HG03280 (cell line): ENCODE results near the gene TENT4A.
"Not testable (repeated sequence)": the region's sequence is repeated elsewhere in the genome, so short reads cannot be mapped to it uniquely, and the experiment has no call there.

Experiments
- ATAC-seq: cut with Tn5 transposase; IDR thresholded peaks from one replicate; pipeline ENCODE4 v1.9.1; 2021; ENCODE audit warnings: mild to moderate bottlenecking, moderate library complexity; ENCODE audit not compliant: unreplicated experiment

Gene TENT4A

DNA sequence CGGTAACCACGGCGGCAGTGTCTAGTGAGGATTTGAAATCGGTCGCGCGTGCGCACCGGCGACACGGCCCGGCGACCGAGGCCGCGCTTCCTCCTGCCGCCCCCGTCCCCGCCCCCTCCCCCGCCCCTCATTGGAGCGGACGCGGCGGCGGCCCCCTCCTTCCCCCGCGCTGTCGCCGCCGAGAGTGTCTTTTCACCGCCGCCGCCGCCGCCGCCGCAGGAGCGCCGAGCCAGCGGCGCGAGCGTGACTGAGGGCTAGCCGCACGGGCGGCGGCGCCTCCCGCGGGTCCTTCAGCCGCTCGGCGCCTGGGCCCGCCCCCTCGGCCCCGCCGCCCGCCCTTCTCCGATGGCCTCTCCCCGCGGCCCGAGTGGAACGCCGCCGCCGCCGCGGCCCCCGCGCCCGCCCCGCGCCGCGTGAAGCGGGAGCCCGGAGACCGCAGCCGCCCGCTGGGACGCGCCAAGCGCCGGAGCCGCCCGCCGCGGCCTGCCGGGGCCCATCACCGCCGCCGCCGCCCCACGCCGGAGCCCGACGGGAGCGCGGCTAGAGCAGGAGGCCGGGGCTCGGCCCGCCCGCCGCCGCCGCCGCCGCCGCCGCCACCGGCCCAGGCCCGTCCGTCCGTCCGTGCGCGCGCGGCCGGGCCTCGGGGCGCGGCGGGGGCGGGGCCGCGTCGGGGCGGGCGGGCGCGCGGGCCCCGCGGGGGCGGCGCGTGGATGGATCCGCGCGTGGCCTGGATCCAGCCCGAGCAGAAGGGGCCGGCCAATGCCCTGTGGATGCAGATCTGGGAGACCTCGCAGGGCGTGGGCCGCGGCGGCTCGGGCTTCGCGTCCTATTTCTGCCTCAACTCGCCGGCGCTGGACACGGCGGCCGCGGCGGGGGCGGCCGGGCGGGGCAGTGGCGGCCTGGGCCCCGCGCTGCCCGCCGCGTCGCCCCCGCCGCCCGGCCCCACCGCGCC, at the start of gene TENT4A:
Gene TENT4A, plus strand, starts transcription at position 159 of the 952 bp plus-strand sequence. Its CDS starts 552 bp downstream, at position 711.
- peak; percentile 15 for ATAC-seq

DNA sequence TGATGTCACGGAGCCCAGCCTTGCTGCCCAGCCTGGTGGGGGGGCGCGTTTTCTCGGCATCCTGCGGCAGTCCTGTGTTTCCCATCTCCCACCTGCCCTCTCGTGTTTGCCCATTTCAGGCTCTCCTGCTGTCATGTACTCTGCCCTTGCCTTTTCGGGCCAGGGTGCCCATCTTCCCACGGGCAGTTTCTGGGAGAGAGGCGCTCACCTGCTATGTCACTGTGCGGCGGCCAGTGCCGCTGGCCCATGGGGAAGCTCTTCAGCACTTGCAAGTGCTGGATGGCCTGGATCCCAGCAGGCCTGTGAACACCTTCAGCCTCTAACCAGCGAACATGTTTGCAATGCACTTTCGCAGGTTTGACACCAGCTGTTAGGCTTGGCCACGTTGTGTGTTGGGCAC, 46.5 kb upstream of the TENT4A start:
- no peak for ATAC-seq

DNA sequence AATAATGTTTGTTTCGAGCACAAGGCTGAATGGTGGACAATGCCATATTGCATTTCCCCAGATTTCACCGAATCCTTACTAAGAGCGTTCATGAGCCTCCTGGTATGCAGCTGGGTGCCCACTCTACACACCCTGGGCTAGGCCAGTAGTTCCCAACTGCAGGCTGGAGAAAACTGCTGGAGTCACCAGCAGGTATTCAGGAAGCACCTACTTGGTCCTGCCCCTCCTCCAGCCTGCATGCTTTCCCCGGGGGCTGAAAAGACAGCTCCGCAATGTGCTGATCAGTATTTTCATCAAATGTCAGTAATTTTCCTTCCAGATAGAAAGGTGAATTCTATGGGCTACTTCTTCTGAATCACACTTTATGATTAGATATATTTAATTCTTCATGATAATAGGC, 45.6 kb upstream of the TENT4A start:
- no peak for ATAC-seq

DNA sequence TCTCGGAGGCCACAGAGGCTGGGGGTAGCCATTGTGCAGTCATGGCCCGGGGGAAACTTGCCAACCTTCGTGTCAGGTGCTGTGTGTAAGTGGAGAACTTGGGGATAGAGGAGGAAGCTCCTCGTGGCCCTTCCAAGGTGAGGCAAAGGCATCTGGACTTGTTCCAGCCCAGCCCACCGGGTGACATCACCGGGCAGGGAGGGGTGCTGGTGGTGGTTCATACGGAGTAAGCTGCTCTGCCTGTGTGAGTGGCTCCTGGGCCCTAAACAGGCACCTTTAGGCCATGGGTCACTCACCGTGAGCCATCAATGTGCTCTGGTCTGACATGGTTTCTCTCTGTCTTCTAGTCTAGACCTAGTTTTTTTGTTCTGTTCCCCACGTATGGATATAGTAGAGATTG, 44.5 kb upstream of the TENT4A start:
- not testable (repeated sequence) for ATAC-seq

DNA sequence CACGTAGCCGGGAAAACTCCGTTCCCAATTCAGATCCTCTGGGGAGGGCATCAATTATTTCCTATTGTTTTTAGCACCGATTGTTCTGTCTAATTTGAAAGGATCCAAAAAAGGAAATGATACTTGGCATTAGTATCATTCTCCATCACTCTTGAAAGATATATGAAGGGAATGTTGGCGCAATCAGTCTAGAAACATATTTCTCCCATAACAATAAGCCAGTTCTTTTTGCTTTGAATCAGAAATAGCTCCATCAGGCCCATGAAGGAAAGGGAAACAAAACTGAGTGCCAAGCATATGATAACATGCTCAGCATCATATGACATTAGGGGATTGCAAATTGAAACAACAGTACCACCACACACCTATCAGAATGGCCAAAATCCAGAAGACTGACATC, 40.2 kb upstream of the TENT4A start:
- no peak for ATAC-seq

DNA sequence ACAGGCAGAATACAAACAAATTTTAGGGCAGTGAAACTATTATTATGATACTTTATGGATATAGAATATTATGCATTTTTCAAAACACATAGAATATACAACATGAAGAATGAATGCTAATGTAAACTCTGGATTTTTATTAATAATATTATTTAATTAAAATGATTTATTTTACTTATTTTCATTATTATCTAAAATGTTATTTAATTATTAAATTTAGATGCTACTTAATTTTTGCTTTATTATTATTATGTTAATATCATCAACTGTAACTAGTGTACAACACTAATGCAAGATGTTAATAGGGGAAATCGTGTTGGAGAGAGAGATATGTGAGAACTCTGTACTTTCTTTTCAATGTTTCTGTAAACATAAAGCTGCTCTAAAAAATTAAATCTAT, 39.3 kb upstream of the TENT4A start:
- ATAC-seq = no peak

DNA sequence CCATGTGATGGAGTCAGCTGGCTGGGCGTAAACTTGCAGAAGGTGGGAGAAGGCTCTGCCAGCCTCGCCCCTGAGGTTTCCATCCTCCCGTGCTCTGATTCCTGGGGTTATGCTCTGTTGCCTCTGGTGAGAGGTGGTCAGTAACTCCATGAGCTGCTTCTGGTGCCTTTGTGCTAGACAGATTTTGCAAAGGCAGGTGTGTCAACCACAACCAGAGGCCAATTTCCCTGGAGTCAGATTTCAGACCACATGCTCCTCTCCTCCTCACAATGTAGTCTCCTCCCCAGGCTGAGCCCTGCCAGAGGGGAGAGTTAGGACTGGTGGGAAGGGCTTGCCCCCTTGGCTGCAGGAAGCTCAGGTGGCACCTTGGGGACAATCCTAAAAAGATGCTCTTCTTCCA, 38.8 kb upstream of the TENT4A start:
- ATAC-seq = no peak

DNA sequence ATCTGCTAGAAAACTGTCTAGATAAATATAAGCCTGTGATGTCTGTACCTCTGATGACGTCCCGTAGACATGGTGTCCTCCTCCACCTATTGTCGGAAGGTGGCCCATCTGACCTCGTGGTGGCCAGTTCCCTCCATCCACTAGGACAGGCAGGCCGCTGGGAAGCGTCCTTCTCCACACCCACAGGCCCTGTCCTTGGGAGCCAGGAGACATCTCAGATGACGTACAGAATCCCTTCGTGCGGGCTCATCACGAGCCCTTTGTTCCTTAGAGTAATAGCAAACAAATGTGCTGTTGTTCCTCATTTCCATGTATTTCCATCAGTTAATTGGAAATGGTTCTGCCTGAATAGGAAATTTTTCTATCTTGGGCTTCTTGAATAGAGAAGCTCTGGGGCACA, 38.3 kb upstream of the TENT4A start:
- ATAC-seq = no peak

DNA sequence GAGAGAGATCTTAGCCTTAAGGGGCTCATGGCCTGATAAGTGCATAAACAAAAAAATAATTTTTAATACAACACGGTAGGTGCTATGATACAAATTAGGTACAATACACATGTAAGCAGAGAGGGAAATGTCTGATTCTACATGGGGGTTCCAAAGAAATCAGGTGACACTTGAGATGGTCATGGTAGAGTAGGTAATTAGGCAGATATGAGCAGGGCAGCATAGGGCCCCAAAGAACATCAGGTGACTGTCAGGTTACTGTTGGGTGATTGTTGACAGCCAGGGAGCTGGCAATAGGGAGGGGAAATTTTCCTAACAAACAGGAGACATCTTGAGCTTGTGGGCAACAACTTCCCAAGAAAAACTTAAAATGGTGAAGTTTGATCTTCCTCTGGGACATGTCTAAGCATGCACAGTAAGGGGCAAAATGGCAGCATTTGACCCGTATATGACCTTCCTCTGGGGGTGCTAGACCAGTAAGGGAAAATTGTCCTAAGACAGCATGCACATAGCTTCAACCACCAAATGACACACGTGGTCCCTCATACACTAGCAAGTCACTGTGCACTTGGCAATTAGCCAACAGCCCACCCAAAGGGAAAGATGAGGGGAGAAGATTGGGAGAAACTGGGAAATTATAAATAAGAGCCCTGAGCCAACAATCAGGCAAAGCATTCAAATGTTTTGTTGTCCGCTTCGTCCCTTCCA, 37.3 kb upstream of the TENT4A start:
- ATAC-seq = no peak

DNA sequence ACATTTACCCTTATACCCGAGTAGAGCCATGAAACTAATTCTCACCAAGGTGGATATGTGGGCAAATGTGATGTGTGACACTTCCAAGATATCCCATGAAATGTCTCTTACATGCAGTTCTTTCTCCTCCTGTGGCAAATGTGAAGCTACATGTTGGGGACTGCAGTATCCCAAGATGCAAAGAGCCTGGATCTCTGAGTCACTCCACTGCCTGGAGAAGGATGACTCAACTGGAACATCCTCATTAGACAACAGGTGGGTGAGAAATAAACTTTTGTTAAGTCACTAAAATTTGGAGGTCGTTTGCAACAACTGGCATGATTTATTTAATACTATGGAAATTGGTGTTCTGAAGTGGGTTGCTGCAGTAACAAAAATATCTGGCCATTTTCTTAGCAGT, 36.5 kb upstream of the TENT4A start:
- no peak for ATAC-seq

DNA sequence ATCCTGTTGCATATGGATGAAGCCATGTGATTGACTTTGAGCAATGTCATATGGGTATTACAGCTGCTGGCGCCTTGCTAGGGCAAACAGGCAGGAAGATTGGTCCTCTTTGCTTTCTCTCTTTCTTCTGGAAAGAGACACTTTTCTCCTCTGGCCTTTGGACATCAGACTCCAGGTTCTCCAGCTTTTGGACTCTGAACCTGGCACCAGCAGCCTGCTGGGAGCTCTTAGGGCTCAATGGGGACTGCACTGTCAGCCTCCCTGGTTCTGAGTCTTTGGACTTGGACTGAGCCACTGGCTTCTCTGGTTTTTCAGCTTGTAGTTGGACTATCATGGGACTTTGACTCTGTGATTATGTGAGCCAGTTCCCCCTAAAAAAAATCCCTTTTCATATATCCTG, 34.8 kb upstream of the TENT4A start:
- ATAC-seq = no peak

DNA sequence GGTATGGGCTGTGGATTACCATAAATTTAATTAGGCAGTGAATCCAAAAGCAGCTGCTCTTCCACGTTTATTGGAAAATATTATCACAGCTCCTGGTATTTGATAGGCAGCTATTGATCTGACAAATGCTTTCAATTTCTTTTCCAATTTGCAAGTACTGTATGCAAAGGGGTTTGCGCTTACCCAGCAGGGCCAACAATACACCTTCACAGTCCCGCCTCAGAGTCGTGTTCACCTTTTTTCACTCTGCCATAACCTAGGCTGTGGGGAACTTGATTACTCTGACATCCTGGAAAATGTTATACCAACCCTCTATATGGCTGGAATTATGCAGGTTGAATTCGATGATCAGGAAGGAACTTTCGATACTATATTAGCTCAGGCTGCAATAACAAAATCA, 32.3 kb upstream of the TENT4A start:
- no peak for ATAC-seq

DNA sequence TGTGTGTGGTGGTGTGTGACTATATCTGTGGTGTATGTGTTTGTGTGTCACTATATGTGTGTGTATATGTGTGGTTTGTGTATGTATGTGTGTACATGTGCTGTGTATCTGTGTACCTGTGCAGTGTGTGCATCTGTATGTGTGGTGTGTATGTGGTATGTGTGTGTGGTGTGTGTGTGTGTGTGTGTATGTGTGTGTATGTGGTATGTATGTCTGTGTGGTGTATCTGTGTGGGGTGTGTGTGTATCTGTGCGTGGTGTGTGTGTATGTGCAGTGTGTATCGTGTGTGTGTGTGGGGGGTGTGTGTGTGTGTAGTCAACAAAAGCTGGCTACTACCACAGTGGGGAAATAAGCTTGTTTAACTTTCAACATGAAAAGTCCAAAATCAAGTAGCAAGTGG, 31.6 kb upstream of the TENT4A start:
- ATAC-seq = no peak

DNA sequence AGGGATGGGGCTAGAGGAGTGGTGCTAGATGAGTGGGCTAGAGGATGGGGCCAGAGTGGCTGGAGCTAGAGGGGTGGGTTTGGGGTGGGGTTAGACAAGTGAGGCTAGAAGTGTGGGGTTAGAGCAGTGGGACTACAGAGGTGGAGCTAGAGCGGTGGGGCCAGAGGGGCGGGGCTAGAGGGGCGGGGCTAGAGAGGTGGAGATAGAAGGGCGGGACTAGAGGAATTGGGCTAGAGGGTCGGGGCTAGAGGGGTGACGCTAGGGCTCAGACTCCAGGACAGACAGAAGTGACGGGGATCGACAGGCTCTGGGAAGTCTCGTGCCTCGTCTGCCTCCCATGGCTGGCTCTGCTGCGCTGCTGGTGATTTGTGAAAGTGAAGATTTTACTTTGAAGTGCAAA, 31.0 kb upstream of the TENT4A start:
- ATAC-seq = no peak

DNA sequence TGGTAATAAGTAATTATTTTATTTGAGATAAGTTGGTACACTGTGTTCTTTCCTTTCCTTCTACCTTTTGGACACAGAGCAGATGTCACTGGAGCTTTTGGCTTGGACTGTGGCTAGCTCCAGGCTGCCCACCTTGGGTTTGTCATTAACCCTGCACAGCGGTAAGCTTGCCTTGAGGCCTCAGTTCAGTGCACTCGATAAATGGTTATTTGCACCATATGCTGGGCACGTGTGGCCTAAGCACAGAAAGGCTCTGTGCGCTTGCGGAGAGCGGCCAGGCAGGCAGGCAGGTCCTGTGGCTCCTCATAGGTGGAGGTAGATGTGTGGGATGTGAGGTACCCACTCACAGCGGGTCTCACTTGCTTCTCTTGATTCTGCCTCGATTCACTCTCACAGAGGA, 30.0 kb upstream of the TENT4A start:
- ATAC-seq = no peak

DNA sequence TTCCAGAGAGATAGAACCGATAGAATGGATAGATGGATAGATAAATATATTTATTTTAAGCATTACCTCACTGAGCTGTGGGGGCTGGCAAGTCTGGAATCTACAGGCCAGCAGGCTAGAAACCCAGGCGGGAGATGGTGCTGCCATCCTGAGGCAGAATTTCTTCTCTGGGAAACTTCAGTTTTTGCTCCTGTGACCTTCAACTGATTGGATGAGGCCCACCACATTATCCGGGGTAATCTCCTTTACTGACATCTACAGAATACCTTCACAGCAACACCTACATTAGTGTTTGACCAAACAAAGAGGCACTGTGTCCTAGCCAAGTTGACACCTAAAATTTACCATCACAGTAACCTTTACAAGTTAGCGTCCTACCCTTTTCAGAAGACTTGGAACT, 29.2 kb upstream of the TENT4A start:
- ATAC-seq = no peak

DNA sequence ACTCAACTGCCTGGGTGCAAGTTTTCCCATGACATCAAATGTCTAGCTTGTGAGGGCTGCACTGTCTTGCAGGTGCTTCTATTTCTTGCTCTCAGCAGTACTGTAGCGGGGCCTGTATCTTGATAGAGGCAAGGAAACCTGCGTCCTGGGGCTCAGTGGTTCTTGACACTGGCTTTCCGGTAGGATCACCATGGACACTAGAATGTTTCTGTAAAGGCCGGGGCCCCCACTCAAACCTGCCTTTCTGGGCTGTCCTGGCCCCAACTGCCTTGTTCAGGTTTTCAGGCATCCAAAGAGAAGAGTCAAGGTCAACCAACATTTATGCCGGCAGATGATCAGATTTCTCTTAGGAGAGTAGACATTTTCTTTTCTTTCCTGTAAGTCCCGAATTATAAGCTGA, 26.7 kb upstream of the TENT4A start:
- no peak for ATAC-seq

DNA sequence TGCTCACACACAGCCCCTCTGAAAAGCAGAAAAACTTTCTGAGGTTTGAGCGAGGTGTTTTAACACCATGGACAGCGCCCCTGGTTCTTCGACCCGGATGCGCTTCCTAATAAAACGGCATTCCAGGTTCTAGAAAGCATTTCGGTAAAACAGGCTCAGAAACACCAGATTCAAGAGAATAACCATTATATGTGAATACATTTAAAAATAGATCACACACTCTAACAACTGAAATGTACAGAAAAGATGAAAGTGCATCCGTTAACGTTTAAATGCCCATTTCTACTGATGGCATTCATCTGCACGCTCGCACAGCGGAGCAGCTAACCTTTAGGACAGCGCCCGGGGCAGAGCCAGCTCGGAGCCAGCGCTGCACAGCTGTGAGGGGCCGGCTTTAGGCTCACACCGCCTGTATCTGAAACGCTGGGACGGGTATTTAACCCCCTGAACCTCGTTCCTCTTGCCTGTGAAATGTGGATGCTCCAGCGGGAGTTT, 26.3 kb upstream of the TENT4A start:
- no peak for ATAC-seq

DNA sequence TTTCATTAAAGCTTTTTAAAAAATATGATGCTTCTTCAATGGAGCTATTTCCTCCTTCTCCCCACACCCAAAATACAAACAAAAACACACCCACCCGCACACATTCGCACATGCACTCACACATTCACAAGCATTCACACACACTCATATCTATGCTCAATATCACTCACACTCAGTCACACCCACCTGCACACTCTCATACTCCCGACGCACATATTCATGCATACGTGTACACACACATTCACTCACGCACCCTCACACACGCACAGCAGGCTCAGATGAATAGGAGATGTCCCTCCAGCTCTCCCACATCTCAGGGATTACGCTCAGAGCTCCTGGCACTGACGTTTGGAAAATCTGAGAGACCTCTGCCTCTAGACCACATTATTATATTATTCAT, 25.7 kb upstream of the TENT4A start:
- no peak for ATAC-seq

DNA sequence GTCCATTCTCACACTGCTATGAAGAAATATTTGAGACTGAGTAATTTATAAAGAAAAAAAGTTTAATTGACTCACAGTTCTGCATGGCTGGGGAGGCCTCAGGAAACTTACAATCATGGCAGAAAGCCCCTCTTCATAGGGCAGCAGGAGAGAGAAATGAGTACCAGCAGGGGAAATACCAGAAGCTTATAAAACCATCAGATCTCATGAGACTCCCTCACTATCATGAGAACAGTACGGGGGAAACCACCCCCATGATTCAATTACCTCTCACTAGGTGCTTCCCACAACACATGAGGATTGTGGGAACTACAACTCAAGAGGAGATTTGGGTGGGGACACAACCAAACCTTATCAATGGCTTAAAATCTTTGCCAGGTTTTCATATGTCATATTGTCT, 20.3 kb upstream of the TENT4A start:
- no peak for ATAC-seq

DNA sequence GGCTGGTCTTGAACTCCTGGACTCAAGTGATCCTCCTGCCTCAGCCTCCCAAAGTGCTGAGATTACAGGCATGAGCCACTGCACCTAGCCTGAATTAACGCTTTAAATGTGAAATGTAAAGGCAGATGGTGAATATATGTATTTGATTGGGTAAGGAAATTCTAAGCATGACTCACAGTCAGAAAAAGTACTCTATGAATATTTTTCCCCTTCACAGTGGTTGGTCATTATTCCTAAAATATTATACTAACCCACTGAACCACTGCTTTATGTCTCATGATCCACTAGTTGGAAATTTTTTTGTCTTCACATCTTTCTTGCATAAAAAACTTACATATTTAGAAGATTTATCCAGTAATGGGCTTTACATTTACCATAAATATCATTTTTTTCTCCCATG, 14.5 kb upstream of the TENT4A start:
- ATAC-seq = no peak

DNA sequence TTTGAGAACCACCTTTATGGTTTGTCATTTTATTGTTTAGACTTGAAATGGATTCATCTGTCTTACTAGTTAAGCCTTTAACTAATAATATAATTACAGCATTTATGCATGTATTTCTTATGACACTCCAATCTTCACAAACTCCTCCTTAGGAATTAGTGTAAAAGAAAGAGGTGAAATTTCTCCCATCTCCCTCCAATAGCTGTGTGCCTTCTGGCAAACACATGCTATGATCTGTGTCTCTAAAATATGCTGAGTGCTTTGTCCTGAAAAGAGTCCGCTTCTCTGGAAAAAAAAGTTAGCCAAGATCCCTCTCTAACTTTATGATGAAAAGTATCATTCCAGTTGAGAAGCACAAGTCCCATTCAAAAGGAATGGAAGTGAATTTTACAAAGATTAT, 13.9 kb upstream of the TENT4A start:
- ATAC-seq = no peak
